ENCODE data around the gene GNA15.

The GNA15 gene

GRCh38 chr19:3118232-3119070, 17.4 kb upstream of the GNA15 start:
- DNase-seq (ENCODE audit: low read depth), result no peak
- H3K4me3 ChIP-seq (ENCODE audit: low read length), result no peak overlapping the region
- TF ChIP-seq CTCF (conservative IDR thresholded peaks at IDR 0.05; ENCODE audit: low read depth, low read length), result no peak

GRCh38 chr19:3119071-3119595, 16.7 kb upstream of the GNA15 start:
- TF ChIP-seq CTCF (conservative IDR thresholded peaks at IDR 0.05; ENCODE audit: low read depth, low read length), result no peak
- no peak for DNase-seq (ENCODE audit: low read depth)
- no peak overlapping the region for H3K4me3 ChIP-seq (ENCODE audit: low read length)

GRCh38 chr19:3119693-3120380, 16.0 kb upstream of the GNA15 start:
- no peak for TF ChIP-seq CTCF (conservative IDR thresholded peaks at IDR 0.05; ENCODE audit: low read depth, low read length)
- DNase-seq (ENCODE audit: low read depth), result no peak
- H3K4me3 ChIP-seq (ENCODE audit: low read length), result no peak overlapping the region

- no peak for TF ChIP-seq CTCF (conservative IDR thresholded peaks at IDR 0.05; ENCODE audit: low read depth, low read length)
- H3K4me3 ChIP-seq (ENCODE audit: low read length), result no peak overlapping the region
- DNase-seq (ENCODE audit: low read depth), result no peak
These were observed 15.1 kb upstream of the GNA15 start for GRCh38 chr19:3120611-3121276.

- no peak for DNase-seq (ENCODE audit: low read depth)
- H3K4me3 ChIP-seq (ENCODE audit: low read length), result no peak overlapping the region
- no peak for TF ChIP-seq CTCF (conservative IDR thresholded peaks at IDR 0.05; ENCODE audit: low read depth, low read length)
These were observed 14.4 kb upstream of the GNA15 start for GRCh38 chr19:3121396-3121795.

GRCh38 chr19:3121821-3122511, 13.9 kb upstream of the GNA15 start:
- TF ChIP-seq CTCF (conservative IDR thresholded peaks at IDR 0.05; ENCODE audit: low read depth, low read length), result no peak
- no peak overlapping the region for H3K4me3 ChIP-seq (ENCODE audit: low read length)
- no peak for DNase-seq (ENCODE audit: low read depth)

Data from retinal pigment epithelial cell (primary cell).